HL-60/S4 treated with phorbol 12-myristate 13-acetate at 8.2 ng/mL for 4 days and 3 days (cell line): Measurements from ENCODE around the gene IL18RAP.

Source experiments
- in situ Hi-C: fragments of 300-500 bp; cut with MboI; formaldehyde crosslinking; loops from 2 replicates; pipeline ENCODE4 v1.15.0; 2022; ENCODE audit warnings: low sequenced_read_pairs

Gene IL18RAP

DNA sequence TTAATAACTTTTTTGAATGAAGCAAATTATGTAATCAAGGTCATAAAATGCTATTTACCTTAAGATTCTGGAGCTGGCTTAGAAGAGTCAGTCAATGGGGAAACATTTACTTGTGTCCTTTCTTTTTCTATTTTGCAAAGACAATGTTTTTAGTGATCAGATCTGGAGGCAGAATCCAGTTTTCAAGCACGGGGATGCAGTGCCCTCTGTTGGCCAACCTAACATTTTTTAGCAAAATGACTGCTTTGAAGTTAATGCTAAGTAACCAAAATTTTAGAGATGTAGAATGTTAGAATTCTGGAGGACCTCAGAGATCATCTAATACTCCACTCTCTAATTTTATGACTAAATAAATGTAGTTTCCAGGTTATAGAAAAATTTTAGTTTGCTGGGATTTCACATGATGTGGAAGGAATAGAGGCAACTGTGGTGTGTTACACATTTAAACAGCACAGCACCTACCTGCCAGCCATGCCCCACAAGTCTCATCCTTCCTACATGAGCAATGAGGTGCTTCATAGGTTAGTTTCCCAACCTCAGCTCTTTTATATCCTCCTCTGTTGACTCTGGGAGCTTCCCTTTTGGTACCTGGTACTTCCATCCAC, 26.5 kb downstream of the IL18RAP start:
- in situ Hi-C loops, result loop anchor here (10.0 to 25.0 kb wide), 2 partner anchors 425 to 562 kb away; no protein-coding TSS in a partner anchor

DNA sequence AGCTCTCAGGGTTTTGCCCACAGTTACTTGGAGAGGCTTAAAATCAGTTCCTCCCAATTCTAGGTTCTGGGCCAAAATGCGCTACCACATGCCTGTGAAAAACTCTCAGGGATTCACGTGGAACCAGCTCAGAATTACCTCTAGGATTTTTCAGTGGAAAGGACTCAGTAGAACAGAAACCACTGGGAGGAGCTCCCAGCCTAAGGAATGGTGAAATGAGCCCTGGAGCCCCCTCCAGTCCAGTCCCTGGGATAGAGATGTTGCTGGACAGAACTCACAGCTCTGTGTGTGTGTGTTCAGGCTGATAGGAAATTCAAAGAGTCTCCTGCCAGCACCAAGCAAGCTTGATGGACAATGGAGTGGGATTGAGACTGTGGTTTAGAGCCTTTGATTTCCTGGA, 29.0 kb downstream of the IL18RAP start:
- in situ Hi-C loops, result loop anchor here (25.0 kb wide), 1 partner anchor 160 kb away; the partner anchor contains the start of gene SLC9A2

DNA sequence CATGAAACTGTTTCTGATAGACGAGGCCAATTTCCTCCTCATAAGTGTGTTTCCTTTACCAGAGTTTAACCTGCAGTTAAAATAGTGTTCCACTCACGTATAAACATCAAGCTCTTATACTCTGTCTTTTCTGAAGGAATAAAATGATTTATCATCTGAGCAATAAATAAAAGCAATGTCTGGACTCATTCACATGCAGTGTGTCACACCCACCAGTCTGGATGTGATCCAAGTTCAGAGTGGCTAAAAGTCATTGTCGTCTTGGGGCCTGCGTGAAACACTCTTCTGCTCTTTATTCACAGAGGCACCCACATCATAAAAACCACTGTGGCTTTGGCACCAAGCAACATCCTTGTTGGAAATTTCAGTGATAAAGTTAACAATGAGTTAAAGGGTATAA, 30.5 kb downstream of the IL18RAP start:
- in situ Hi-C loops, result loop anchor here (25.0 kb wide), 1 partner anchor 159 kb away; the partner anchor contains the start of gene SLC9A2

DNA sequence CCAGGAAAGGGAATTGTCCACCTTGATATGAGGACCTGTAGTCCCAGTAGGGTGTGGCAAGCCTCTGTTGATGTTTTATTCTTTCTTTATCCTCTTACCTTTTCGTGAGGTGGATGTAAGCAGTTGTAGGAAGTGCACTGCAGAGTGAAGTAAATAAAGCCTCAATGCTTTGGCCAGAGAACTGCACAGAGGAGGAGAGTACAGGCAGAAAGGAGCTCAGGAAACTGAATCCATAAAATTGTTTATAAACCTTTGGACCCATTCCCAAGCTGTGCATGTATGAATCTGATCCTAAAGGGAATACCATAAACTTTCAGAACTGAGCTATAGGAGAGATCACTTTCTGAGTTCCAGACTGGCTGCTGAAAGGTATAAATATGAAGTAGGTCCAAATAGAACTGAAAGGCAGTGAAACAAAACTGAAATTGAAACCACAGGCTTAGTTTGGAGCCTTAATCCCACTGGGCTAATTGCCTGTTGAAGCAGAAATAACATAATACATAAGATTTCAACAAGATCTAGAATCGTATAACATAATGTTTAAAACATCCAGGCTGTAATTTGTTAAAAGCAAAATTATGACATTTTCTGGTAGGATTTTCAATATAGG, 32.2 kb downstream of the IL18RAP start:
- in situ Hi-C loops, result loop anchor here (25.0 kb wide), 1 partner anchor 157 kb away; the partner anchor contains the start of gene SLC9A2

DNA sequence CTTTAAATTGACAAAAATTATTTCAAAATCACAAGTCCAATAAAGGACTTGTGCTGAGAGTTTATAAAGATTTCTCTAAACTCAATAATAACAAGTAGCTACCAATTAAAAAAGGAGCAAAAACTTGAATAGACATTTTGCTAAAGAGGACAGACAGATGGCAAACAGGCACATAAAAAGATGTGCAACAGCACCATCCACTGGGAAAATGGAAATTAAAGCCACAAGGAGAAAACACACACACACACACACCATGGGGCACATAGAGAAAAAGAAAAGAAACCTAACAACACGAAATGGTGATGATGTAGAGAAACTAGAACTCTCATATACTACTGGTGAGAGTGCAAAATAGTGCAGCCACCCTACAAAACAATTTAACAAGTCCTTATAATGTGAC, 37.5 kb downstream of the IL18RAP start:
- in situ Hi-C loops, result loop anchor here (25.0 kb wide), 1 partner anchor 152 kb away; the partner anchor contains the start of gene SLC9A2

DNA sequence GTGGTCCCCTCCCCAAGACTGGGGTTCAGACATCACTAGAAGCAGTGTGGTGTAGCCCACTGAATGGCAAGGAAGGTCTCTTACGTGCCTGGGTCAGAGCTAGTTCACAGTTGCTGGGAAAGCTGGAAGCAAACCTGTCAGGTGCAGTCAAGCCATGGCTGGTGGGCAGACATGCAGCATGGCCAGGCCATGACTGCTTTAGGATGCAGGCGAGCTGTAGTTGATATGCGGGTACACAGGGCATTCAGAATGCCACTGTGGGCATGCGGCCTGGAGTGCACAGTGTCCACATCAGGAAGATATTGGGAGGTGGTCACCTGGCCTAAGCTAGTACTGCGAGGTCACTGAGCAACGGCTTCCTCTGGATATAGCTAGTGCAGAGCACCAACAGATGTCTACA, 38.2 kb downstream of the IL18RAP start:
- in situ Hi-C loops, result loop anchor here (25.0 kb wide), 1 partner anchor 151 kb away; the partner anchor contains the start of gene SLC9A2

DNA sequence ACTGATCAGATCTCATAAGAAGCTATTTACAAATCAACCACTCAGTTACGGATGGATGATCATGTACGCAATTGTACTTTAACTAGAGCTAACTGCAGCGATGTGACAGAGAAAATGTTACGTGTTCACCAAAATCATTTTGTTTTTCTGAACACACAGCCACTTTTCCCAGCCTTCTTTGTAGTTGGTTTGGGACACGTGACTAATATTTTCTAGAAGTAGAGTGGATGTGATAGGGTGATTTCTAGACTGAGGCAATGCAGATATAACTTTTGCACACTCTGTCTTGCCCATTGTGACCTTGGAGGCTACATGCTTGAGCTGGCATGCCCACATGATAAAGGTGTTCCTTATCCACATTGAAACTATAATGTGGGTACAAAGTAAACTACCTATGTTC, 40.2 kb downstream of the IL18RAP start:
- in situ Hi-C loops, result loop anchor here (25.0 kb wide), 1 partner anchor 149 kb away; the partner anchor contains the start of gene SLC9A2

DNA sequence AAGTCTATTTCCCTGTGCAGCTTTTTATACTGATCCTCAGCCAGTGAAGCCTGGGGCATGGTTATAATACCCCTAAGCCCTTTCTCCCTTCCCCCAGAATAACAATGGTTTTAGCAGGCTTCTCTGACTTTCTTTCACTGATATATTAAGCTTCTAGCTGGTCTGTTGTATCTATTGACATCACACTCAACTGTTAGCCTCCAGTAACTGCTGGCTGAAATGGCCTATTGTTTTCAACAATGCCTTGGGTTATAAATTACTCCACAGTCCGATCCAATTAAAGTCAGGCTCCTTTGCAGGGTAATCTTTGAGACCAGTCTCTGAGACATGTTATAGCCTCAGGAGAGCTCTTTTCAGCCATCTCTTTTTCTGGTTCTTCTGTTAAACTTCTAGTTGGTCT, 47.2 kb downstream of the IL18RAP start:
- in situ Hi-C loops, result loop anchor here (25.0 kb wide), 1 partner anchor 142 kb away; the partner anchor contains the start of gene SLC9A2

DNA sequence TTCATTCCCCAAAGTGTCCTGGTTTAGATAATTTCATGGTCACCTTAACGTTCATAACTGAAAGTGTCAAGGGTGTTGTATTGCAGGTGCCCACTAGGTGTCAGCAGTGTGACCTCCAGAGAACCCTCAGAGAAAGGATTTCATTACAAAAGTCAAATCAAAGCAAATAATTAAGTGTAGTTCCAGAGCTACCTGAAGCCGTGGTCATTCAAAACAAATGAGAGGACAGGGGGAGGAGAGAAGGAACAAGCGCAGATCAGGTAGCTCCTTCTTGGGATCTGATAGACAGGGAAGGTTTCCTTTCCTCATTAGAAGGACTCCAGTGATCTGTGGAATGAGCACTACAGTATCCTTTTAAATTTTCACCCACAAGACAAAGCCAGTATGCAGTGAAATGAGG, 50.1 kb downstream of the IL18RAP start, which contains the start of gene SLC9A4:
SLC9A4 (plus strand) TSS at position 207 of the 400 bp plus-strand sequence. CDS start 534 bp downstream, outside the sequence.
- in situ Hi-C loops, result loop anchor here (25.0 kb wide), 1 partner anchor 139 kb away; the partner anchor contains the start of gene SLC9A2

DNA sequence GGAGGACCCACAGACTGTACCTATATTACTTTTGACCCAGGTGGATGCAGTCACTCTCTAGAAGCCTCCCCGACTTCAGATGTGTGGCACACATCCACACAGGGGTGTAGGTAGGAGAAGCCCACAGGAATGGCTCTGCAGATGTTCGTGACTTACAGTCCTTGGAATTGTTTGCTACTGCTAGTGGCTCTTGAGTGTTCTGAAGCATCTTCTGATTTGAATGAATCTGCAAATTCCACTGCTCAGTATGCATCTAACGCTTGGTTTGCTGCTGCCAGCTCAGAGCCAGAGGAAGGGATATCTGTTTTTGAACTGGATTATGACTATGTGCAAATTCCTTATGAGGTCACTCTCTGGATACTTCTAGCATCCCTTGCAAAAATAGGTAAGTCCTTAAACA, 50.7 kb downstream of the IL18RAP start:
- in situ Hi-C loops, result loop anchor here (25.0 kb wide), 1 partner anchor 139 kb away; the partner anchor contains the start of gene SLC9A2

DNA sequence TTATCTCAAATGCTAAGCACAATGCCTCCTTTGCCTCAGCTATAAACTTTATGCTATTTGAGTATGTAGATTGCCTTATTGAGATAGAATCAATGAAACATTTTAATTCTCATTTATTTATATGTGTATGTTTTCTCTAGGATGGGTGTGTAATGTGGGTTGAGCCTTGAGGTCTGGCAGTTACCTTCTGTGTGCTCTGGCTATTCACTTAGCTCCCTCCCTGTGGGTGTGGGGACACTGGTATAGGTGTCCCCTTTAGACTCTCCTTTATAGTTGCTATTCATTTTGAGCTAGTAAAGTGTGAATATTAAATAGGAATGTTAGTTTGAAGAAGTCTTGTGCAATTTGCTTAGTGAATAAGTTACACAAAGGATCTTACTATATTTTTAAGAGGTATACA, 51.8 kb downstream of the IL18RAP start:
- in situ Hi-C loops, result loop anchor here (25.0 kb wide), 1 partner anchor 138 kb away; the partner anchor contains the start of gene SLC9A2

DNA sequence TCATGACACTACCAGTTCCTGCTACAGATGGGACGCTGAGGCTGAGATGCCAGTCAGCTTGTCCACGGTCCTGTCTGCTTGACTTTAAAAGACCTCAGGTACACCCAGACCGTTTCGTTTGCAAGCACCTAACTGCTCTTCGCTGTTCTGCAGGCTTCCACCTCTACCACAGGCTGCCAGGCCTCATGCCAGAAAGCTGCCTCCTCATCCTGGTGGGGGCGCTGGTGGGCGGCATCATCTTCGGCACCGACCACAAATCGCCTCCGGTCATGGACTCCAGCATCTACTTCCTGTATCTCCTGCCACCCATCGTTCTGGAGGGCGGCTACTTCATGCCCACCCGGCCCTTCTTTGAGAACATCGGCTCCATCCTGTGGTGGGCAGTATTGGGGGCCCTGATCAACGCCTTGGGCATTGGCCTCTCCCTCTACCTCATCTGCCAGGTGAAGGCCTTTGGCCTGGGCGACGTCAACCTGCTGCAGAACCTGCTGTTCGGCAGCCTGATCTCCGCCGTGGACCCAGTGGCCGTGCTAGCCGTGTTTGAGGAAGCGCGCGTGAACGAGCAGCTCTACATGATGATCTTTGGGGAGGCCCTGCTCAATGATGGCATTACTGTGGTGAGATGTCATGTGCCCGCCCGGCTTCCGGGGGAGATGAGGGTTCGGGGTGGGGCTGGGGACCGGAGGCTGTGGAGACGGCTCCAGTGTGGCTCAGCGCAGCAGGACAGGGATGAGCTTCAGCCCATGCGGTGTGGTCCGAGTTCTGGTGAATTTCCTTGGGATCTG, 55.9 kb downstream of the IL18RAP start:
- in situ Hi-C loops, result no loop called here

DNA sequence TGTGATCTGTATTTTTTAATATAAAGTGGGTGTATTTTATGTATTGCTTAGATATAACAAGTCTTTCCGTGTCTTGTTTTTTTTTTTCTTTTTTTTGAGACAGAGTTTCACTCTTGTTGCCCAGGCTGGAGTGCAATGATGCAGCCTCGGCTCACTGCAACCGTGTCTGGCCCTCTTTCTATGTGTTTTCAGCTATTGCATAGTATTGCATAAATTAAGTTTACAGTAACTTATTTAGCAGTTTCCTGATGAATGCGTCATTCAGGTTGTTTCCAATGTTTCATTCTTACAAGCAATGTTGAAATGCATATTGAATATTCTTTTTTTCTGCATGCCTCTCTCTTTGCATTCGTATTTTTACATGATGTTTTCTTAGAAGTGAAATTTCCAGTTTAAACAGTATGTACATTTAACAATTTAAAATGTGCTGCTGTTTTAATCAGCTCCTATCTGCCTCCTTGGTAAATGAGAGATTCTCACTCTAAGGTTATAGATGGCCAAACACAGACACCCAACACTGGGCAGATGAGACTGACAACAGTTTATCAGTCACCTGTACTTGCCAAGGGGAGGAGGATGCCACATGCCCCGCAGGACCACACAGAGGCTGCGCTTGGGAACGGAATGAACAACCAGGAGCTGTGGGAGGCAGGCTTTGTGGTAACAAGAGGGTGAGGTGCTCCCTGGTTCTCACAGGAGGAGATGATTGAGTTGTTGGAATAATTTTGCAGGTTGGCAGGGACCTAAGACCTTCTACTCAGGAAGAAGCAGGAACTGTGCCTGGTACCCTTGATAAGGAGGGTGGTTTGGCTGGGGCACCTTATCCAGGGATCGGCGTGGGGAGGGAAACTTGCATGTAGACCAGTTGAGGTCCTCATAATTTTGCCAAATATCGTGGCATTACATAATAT, 57.6 kb downstream of the IL18RAP start:
- in situ Hi-C loops, result no loop called here

DNA sequence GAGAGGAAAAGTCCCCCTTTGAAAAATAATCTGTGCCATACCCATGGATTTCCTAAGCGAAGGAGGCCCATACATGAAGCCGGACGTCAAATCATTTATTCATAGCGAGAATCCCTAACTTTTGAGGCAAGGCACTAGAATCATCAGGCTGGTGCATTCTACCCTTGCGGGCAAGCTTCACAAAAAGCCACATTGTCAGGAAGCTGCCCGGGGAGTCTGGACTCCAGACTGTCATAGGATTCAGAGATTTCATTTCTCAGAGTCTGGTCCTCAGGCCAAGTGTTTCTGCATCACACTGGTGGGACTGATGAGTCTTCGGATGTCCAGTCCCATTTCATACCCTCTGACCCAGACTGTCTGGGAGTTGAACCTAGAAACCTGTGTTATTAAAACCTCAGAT, 59.0 kb downstream of the IL18RAP start:
- in situ Hi-C loops, result no loop called here

DNA sequence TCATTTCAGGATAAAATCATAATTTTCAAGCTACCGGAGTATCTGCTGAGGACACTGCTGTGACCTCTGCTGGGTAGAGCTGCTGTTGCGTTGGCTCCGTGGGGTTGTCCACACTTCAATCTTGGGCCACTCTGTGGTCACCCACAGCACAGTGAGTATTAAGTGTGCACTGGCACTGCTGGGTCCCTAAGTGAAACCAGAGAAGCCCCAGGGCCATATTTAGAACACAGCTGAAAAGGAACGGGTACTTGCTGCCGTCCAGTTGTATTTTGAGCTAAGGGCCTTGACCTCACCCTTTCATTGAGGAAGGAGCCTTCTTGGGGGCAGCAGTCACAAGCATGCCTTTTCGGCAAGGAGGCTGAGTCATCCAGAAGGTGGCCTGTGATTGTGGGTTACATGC, 60.1 kb downstream of the IL18RAP start:
- in situ Hi-C loops, result no loop called here

DNA sequence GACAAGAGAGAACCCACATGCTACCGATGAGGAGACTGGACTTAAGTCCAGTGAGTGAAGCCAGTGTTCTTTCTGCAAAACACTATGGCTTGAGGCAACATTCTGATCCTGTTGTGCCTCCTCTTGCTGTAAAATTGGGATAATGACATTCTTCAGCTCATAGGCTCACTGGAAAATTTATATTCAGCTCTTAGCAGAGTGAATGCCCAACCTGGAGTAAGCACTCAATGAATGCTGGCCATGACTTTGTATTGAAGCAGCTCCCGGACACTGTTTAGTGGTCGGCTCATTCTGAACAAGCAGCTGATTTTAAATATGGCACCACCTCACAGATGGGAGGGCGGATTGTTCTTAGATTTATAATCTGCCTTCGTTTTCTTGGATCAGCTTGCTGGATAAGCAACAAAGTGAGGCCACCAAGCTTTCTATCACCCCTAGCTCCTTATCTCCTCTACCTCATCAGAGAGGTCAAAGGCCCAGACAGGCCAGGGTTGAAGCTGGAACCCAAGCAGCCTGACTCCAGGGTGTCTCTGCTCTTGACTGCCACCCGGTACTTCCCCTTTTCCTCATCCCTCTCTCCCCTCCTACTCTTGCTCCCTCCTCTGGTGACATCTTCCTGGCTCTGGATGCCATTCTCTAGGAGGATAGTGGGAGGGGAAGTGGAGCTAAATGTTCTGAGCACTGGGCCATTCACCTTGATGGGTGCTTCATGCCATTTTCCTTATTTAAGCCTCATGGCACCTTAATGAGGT, 61.5 kb downstream of the IL18RAP start:
- in situ Hi-C loops, result no loop called here

DNA sequence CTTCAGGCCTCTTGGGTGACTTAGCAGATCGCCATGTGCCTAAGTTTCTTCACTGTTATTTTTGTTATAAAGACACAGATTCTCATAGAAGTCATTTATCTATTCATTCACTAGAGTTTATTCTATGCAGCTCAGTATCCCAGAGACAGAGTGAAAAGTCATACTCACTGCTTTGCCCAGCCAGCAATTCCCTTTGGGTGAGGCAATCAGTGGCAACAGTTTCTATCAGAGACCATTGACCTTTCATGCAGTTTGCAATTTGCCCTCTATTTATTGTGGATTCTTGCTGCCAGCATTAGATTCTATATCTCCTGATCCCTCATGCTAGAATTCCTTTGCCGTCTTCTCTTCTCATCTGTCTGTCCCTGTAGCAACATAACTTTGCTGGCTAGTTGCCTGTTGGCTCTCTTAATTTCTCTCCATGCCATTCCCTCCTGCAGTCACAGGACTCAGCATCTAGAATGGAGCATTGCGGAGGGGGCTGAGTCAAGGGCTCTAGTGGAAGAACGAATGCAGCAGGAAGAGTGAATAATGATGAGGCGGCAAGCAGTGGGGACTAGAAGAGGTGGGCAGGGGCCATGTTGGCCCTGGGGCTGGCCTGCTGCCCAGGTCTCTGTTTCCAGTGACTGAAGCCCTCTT, 62.3 kb downstream of the IL18RAP start:
- in situ Hi-C loops, result no loop called here

DNA sequence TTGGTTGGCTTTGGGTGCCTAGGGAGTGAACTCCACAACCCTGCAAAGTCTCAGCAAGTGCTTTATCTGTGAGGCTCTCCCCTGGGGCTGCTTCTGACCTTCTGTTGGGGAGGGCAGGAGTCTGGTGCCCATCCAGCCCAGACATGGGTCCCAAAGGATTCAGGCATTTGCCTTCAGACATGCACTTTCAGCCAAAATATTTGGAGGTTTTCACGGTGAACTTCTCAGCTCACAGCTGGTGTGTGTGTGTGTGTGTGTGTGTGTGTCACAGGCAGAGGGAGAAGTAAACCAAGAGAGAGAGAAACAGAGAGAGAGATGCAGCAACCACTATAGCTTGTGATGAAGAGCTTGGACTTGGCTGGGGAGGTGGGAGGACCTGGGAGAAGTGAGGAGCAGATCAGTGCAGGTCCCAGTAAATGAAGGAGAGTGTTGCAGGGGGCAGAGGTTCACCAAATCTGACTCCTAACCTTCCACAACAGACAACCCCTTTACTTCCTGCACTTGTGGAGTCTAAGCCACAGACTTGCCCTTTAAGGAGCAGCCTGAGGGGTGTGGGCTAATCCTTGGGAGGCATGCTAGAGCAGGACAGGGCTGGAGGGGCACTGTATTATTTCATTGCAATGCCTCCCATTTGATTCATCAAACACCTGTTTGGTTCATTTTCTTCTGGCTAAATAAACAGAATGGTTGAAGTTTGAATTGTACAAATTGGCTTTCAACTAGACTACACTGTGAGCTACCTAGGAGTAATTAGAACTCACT, 64.2 kb downstream of the IL18RAP start:
- in situ Hi-C loops, result no loop called here
